Fibroblast of villous mesenchyme (primary cell): ENCODE measurements around the gene SPAG17. TPM values are rescaled to one million over a fixed set of nuclear protein-coding genes. Genes with fewer than 3 reads are reported as not detected.

Source experiments
- DNase-seq: peaks from one replicate; pipeline ENCODE4 v3.0.0-alpha.2; 2010; ENCODE audit warnings: low read depth
- H3K4me3 ChIP-seq: 2 replicates; pipeline ENCODE4 v1.5.1; 2011; ENCODE audit warnings: low read depth, mild to moderate bottlenecking, low read length
- CTCF ChIP-seq: IDR thresholded peaks from 2 replicates; pipeline ENCODE4 v1.5.1; 2012; ENCODE audit warnings: low read depth, mild to moderate bottlenecking, low read length; ENCODE audit not compliant: insufficient read depth
- total RNA-seq: library from RNA; depleted of rRNA; stranded (reverse); fragments of >200 nt; gene quantifications from 2 replicates; pipeline ENCODE4 v1.2.3, GENCODE V29; 2012

Gene SPAG17
- total RNA-seq, 1 donor, result not detected

DNA sequence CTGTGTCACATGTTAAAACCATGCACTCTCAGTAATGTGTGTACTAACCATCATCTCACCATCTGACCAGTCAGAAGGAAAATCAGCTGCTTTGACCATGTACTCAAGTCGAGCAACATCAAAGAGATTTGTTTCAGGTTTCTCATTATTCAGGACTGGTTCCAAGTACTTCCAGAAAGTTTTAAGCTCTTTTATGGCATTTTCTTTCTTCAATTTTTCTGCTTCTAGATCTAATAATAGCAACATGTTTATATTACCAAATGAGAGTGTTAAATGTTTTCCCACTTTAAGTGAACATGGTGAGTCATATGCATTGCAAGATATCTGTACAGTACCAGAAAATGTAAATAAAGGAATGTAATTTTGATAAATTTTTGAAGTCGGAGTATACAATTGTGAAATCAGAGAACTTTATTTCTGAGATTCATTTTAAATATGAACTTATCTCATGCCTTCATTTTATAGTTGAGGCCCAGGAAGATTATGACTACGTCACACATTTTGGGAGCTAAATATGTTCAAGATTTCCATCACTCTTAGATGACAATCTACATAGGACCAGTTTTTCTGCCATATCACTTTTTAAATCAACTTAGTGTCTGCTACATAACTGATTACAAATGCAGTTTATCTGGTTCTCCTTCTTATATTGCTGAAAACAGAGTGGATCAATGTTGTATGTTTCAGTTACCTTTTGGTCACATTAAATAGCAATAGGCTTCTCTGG lies 87.2 kb downstream of the SPAG17 start:
- TF ChIP-seq CTCF, result no peak
- DNase-seq, result peak; percentile 8
- no peak overlapping the region for H3K4me3 ChIP-seq

- DNase-seq, result no peak
- no peak overlapping the region for H3K4me3 ChIP-seq
- no peak for TF ChIP-seq CTCF
Observed at GRCh38 chr1:118093017-118093416, 92.0 kb downstream of the SPAG17 start.

GRCh38 chr1:118090130-118090529 lies 94.9 kb downstream of the SPAG17 start:
- no peak for DNase-seq
- TF ChIP-seq CTCF, result no peak

GRCh38 chr1:118085365-118085764 lies 99.7 kb downstream of the SPAG17 start:
- no peak for DNase-seq
- no peak for TF ChIP-seq CTCF
- no peak overlapping the region for H3K4me3 ChIP-seq

More at GRCh38 chr1:118090130-118090529, 94.9 kb downstream of the SPAG17 start:
- no peak overlapping the region for H3K4me3 ChIP-seq

DNA sequence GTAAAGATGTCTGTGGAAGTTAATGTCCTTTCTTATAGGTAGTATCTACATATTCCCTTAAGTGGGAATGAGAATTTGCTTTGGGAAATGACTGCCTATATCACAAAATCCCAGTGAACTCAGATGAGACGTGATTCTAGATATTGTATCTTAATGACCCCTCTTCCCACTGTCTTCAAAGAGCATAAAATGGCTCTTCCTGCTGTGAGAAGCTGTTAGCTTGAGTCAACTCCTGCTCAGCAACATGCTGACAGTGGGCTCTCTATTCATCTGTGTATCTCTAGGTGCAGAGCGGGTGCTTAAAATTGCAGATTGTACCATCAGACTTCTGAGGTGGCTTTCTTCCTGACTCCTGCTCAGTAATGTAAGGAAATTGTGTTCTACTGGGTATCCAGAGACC lies 100.6 kb downstream of the SPAG17 start:
- TF ChIP-seq CTCF, result no peak

GRCh38 chr1:118082984-118083383 lies 102.0 kb downstream of the SPAG17 start:
- TF ChIP-seq CTCF, result no peak
- DNase-seq, result no peak
- H3K4me3 ChIP-seq, result no peak overlapping the region

More for the DNA sequence above, 100.6 kb downstream of the SPAG17 start:
- no peak overlapping the region for H3K4me3 ChIP-seq
- DNase-seq, result no peak

DNA sequence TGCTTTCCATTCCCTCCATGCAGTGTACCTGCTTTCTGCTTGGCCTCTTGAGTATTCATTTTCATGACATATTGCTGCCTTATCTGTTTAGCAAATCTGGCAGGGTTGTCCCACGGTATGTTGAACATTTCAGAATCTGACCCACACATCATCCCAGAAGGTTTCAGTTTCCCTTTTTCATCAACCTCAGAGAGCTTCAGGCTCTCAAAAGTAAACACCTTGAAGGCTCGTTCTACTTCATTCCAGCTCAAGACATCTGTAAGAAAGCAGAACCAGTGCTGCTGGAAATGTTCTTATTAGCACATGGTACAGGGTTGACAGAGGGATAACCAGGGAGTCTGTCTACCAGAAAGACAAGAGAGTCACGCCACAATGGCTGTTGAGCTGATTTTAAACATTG lies 103.6 kb downstream of the SPAG17 start:
- TF ChIP-seq CTCF, result no peak
- no peak for DNase-seq
- no peak overlapping the region for H3K4me3 ChIP-seq
